NCI-H748 (cell line): ENCODE results near the gene TAF1B.
"Not testable (repeated sequence)": the region's sequence is repeated elsewhere in the genome, so short reads cannot be mapped to it uniquely, and the experiment has no call there.

Experiments used
- DNase-seq: peaks from one replicate; lab custom pipeline; 2025; ENCODE audit not compliant: unreplicated experiment; lab: John Stamatoyannopoulos, UW

Gene TAF1B

DNA sequence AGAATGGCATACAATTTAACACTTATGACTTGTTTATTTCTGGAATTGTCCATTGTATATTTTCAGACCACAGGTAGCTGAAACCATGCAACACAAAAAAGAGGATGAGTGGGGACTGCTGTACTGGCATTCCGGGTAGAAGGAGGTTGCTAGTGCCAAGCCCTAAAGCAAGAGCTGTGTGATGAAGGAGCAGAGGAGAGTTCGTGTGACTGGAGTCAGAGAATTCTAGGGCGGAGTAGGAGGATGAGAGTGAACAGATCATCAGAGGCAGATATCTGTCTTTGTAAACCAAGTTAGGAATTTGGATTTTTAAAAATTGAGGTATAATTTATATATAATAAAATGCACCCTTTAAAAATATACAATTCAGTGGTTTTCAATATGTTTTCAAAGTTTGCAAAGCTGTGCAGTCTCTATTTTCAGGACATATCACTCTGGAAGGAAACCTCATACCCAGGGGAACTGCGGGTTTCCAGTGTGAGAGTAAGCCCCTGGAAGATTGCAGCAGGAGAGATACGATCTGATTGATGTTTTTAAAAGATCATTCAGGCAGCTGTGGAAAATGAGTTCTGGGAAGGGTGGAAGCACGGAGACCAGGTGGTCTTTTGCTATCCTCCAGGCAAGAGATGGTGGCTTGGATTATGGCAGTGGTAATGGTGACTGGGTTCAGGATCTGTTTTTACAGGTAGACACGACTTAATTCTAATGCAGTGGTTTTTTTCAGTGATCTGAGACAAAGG lies 36.4 kb downstream of the TAF1B start:
- no peak for DNase-seq

GRCh38 chr2:9883897-9884296 lies 40.6 kb downstream of the TAF1B start:
- DNase-seq: no peak

GRCh38 chr2:9884436-9884835 lies 41.2 kb downstream of the TAF1B start:
- no peak for DNase-seq

- DNase-seq: no peak
Measured at GRCh38 chr2:9885036-9885684, 41.9 kb downstream of the TAF1B start.

DNA sequence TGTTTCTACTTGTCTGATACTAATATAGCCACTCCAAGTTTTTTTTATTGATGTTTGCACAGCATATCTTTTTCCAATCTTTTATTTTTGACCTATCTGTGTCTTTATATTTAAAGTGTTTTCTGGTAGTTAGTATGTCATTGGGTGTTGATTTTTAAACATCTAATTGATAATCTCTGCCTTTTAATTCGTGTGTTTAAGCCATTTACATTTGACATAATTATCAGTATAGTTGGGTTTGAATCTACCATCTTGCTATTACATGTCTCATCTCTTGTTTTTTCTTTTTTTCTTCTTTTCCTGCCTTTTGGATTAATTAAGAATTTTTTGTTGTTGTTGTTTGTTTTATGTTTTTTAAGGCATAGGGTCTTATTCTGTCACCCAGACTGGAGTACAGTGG lies 44.2 kb downstream of the TAF1B start:
- DNase-seq: no peak

DNA sequence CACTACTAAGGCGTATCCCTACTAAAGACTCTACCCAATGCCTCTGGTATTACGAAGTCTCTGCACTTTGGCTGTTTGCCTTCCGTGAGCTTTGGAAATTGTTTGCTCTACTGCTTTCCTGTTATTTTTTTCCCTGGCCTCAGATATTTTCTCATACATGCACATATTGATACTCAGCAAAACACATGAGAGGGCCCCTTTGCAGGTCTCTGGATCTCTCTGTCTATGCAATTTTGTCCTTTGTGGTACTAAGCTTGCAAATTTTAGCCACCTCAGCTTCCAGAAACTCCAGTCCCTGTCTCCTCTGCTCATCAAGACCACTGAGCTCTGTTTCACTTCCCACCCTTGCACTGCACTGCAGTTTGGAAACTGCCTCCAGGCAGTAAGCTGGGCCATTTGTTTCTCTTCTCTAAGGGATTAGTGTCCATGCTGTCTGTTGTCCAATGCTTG lies 46.6 kb downstream of the TAF1B start:
- no peak for DNase-seq

DNA sequence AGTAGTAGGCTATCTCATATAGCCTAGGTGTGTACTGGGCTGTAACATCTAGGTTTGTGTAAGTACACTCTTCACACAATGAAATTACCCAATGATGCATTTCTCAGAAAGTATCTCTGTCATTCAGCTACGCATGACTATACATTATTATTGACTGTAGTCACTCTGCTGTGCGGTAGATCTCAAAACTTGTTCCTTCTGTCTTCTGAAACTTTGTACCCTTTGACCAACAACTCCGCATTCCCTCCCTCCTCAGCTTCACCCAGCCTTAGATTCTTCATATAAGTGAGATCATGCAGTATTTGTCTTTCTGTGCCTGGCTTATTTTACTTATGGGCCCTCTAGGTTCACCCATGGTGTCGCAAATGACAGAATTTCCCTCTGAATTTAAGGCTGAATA lies 49.0 kb downstream of the TAF1B start:
- DNase-seq: no peak

DNA sequence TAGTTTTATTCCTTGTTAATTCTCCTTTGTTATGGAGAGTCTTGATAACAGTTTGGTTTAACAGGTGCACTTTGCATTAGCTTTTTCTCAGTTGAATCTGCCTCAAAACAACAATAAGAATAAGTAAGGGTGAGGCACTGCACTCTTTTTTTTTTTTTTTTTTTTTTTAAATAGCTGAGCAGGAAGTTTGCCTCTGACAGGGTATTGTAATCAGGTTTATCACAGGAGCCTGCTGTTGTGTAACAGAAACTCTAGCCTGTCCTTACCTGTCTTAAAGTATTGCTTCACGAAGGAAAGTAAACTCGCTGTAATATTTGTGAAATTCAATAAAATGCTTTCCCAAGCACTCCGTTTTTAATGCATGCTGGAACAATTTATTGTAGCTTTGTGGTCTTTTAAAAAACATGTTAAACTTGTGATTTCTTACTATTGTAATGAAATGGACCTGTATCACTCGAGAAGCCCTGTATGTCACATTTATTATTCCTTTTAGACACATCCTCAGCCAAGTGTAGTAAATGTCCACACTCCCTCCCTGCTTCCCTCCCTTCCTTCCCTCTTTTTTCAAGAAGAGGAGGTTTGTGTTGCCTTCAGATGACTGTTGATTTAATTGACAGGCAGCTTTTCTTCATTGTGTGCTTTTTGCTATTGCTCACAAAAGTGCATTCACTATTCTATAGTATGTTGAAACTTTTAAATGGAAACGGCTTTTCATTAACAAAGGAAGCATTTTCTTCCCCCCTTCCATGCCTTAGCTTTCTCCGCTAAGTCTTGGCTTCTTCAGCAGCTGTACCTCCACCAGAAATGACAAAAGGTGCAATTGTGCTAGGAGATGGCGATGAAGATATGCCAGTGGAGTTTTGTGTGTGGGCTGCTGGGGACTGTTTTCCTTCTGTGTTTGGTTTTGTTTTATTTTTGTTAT lies 52.7 kb downstream of the TAF1B start:
- DNase-seq: no peak

DNA sequence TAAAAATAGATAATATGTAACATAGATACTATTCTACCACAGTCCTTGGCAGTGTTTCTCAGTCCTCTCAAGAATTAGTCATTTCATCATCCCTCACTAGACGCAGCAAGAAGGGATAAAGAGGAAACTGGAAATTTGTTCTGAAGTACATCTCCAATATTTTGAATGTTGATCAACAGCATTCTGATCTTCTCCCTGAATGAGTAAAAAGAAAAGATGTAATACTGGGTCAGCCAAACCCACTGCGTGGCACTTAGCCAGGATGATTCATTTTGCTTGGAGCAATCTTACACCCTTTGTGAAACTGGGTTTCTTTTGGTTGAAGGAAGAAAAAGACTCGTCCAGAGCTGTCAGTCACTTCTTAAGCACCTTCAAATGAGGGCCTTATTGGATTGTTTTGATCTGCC lies 54.1 kb downstream of the TAF1B start:
- no peak for DNase-seq

- no peak for DNase-seq
Measured at GRCh38 chr2:9897846-9898245, 54.6 kb downstream of the TAF1B start.

DNA sequence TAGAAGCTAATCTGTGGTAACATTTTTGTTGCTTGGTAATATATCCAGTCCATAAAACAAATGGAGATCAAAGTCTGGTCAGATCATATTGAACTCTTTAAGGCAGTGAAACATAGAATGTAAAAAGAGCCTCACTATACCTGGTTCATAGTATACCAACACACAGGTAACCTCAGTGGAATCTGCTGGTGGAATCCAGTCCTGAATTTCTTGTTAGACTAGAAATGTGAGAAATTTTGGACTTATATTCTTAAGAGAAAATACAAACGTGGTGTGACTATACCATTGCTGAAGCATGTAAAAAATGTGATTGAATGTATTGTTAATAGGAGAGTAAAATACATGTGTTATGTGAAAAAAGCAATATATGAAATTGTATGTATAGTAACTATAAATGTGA lies 62.1 kb downstream of the TAF1B start:
- no peak for DNase-seq

DNA sequence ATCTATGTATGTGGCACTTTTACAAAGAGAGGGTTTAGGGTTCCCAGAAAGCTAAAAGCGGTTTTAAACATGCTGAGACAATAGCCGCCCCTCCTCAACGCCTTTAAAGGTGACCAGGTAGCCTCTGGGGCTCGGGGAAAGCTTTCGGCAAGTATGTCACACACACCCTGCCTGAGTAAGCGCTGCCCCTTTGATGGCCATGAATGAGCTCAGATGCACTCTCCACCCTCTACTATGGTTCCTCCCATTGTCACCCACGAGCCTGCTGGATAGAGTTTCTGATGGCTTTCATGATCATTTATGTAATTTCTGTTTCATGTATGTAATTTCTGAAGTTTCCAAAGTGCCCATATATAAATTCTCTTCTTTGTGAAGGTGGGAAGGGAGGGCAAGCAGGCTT lies 64.1 kb downstream of the TAF1B start:
- DNase-seq: no peak

DNA sequence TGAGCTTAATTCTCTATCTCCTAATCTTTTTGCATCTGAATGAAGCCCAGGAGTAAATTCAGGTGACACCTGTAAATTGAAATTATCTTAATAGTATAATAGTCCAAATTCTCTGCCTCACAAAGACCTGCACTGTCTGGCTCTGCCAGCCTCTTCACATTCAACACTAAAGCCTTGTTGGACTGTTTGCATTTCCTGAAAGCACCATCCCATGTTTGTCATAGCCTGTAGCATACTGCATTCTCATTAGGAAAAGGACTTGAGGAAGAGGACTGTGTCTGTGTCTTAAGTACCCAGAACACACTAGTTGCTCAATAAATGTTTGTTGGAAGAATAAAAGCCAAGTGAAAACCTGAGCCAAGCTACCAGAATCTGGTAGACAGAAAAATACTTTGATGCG lies 65.4 kb downstream of the TAF1B start:
- DNase-seq: no peak

- no peak for DNase-seq
Measured at GRCh38 chr2:9909106-9909505, 65.8 kb downstream of the TAF1B start.

DNA sequence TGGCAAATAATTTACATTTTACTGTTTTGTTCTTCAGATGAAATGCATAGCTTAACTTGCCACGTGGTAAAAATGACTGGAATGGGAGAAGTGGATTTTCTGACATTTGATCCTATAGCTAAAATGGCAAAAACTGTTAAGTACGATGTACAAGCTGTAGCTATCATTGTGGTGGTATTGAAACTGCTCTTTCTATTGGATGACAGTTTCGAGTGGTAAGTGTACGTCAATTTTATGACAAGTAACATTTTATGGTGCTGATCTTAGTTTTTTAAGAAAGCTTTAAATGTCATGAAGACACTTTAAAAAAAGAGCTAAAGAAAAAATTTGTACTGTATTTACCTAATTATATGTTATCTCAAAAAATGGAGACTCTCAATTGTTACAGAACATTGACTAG lies 67.4 kb downstream of the TAF1B start:
- DNase-seq: no peak

GRCh38 chr2:9912468-9912867 lies 69.2 kb downstream of the TAF1B start:
- DNase-seq: no peak

- no peak for DNase-seq
Measured at GRCh38 chr2:9914384-9915065, 71.3 kb downstream of the TAF1B start.

GRCh38 chr2:9918275-9918674 lies 75.0 kb downstream of the TAF1B start:
- no peak for DNase-seq

DNA sequence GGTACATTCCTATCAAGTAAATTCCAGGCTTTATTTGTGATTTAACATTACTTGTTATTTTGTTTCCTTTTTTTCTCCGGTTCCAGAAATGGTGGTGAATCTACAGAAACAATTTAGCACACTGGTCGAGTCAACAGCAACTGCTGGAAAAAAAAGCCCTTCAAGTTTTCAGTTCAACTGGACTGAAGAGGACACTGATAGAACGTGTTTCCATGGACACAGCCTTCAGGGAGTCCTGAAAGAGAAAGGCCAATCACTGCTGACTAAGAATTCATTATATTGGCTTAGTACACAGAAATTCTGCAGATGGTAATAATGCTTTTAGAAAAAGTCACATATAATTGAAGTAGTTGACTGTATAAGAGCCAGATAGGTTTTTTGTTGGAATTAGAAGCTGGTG lies 76.2 kb downstream of the TAF1B start:
- DNase-seq: no peak

GRCh38 chr2:9927020-9927419 lies 83.7 kb downstream of the TAF1B start:
- DNase-seq: not testable (repeated sequence)

DNA sequence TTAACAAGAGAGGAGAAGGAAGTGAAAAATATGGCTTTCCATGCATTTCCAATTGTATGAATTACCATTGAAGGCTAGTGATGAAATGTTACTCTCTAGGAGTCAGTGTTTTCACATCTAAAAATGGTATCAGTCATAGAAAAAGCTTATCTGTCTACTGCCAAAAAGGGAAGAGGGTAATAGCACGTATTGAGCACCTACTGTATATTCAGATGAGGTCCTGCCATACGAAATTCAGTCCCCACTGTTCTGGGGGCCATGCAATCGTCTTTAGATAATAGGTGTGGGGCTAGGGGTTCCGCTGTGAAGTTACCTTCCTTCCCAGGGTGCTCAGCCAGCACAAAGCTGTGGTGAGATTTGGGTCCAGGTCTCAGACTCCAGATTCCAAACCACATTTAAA lies 94.0 kb downstream of the TAF1B start:
- no peak for DNase-seq
